OCI-LY3 (cell line): ENCODE results near the gene HAGHL.

Source experiments
- H2AFZ ChIP-seq: fragments of 200-600, 300-600 bp; shearing (Covaris generic); 2 replicates; pipeline ENCODE4 v1.6.0; 2014; ENCODE audit warnings: antibody characterized with exemption, low read depth, low read length
- H3K27ac ChIP-seq: fragments of 200-600, 300-600 bp; sonication (generic); 2 replicates; pipeline ENCODE4 v1.5.1; 2014; ENCODE audit warnings: mild to moderate bottlenecking, low read length, moderate library complexity, mixed read lengths
- H3K27me3 ChIP-seq: fragments of 200-600, 300-600 bp; sonication (generic); 2 replicates; pipeline ENCODE4 v1.6.1; 2014; ENCODE audit warnings: low read depth, low read length, mixed read lengths
- H3K36me3 ChIP-seq: fragments of 200-600, 300-600 bp; sonication (generic); replicated peaks from 2 replicates; pipeline ENCODE3; 2014; ENCODE audit warnings: low read depth, low read length, mixed read lengths
- H3K4me1 ChIP-seq: fragments of 300-600, 200-600 bp; sonication (generic); 2 replicates; pipeline ENCODE4 v1.6.1; 2014; ENCODE audit warnings: low read length, mixed read lengths
- H3K4me2 ChIP-seq: fragments of 200-600, 300-600 bp; sonication (generic); 2 replicates; pipeline ENCODE4 v1.6.1; 2014; ENCODE audit warnings: low read length, mixed read lengths
- H3K4me3 ChIP-seq: fragments of 300-600, 200-600 bp; sonication (generic); 2 replicates; pipeline ENCODE4 v1.5.1; 2014; ENCODE audit warnings: antibody characterized with exemption, mild to moderate bottlenecking, low read length, moderate library complexity
- H3K79me2 ChIP-seq: fragments of 300-600, 200-600 bp; shearing (Covaris generic); 2 replicates; pipeline ENCODE4 v1.6.1; 2014; ENCODE audit warnings: mild to moderate bottlenecking, low read length, mixed read lengths
- H3K9ac ChIP-seq: fragments of 300-600, 200-600 bp; shearing (Covaris generic); 2 replicates; pipeline ENCODE4 v1.6.0; 2014; ENCODE audit warnings: mild to moderate bottlenecking, low read length, moderate library complexity
- H3K9me3 ChIP-seq: fragments of 200-600, 300-600 bp; shearing (Covaris generic); 2 replicates; pipeline ENCODE4 v1.6.1; 2014; ENCODE audit warnings: low read length, mixed read lengths; ENCODE audit not compliant: insufficient read depth
- H4K20me1 ChIP-seq: fragments of 200-600, 300-600 bp; sonication (generic); 2 replicates; pipeline ENCODE4 v1.6.1; 2016; ENCODE audit warnings: low read length, mixed read lengths; ENCODE audit not compliant: insufficient read depth
- EZH2phosphoT487 ChIP-seq: fragments of 200-600 bp; shearing (Covaris generic); IDR thresholded peaks from 2 replicates; pipeline ENCODE4 v1.6.1; 2018; ENCODE audit warnings: antibody characterized with exemption, mixed run types, low read depth
- TF ChIP-seq, protein P1 (sequence below): fragments of 200-600, 300-600 bp; sonication (generic); IDR thresholded peaks from 2 replicates; pipeline ENCODE4 v1.5.1; 2014; ENCODE audit warnings: antibody characterized with exemption, low read length, low read depth

HAGHL gene

DNA sequence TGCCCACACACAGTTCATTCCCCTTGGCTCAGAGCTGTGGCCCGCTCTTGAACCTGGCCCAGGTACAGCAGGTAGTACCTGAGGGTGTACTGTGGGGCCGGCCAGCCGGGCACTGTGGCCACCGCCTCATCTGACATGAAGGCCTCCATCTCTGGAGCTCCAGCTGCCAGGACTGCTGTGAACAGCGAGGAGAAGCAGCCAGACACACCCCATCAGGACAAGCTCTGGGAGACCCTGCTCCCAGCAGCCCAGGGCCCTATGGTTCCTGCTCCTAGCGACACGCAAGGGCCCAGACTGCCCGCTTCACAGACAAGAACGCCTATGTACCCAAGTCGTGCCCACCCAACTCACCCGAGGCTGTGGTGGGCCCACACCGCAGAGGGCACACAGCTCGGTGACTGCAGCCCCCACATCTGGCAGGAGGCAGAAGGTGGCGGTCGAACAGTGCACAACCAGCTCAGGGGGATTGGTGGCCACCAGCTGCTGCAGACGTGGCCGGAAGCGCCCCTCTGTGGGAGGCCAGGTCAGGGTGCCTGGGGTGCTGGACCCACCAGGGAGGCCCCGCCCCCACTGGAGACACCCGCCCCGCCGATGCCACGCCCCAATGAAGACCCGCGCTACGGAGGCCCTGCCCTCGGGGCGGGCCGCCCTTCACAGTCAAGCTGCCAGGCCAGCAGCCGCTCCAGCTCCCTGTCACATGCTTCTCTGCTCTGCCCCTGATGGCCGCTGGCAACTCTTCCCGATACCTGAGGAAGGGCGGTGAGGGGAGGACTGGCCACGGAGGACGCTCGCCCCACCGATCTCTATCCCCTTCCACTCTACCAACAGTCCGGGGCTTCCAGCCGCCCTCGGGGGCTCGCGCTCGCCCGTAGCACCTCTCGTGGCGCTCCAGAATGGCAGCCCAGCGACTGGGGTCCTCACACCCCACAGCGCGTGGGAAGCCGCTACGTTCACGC lies 47.8 kb upstream of the HAGHL start:
- Histone ChIP-seq H3K27me3 (no peaks in the 10 kb centered on the region), H2AFZ (no peak overlapping the region), H3K9me3 (no peaks in the 10 kb centered on the region), H3K4me1 (peaks cover 16% of the 10 kb centered on the region), H3K36me3 (peaks cover 21% of the 10 kb centered on the region), H3K27ac (no peak overlapping the region), H3K9ac (no peak overlapping the region), H3K4me2 (peak overlapping the region; percentile 37), H3K79me2 (peaks cover 37% of the 10 kb centered on the region), H4K20me1 (0 out of 2 replicates have a peak, but pooled peaks cover 4% of the 10 kb centered on the region), H3K4me3 (peak overlapping the region; percentile 32; the same call in 1 of the 2 replicates)
- TF ChIP-seq, protein P1, sequence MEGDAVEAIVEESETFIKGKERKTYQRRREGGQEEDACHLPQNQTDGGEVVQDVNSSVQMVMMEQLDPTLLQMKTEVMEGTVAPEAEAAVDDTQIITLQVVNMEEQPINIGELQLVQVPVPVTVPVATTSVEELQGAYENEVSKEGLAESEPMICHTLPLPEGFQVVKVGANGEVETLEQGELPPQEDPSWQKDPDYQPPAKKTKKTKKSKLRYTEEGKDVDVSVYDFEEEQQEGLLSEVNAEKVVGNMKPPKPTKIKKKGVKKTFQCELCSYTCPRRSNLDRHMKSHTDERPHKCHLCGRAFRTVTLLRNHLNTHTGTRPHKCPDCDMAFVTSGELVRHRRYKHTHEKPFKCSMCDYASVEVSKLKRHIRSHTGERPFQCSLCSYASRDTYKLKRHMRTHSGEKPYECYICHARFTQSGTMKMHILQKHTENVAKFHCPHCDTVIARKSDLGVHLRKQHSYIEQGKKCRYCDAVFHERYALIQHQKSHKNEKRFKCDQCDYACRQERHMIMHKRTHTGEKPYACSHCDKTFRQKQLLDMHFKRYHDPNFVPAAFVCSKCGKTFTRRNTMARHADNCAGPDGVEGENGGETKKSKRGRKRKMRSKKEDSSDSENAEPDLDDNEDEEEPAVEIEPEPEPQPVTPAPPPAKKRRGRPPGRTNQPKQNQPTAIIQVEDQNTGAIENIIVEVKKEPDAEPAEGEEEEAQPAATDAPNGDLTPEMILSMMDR, result no peak
- TF ChIP-seq EZH2phosphoT487, result no peak

DNA sequence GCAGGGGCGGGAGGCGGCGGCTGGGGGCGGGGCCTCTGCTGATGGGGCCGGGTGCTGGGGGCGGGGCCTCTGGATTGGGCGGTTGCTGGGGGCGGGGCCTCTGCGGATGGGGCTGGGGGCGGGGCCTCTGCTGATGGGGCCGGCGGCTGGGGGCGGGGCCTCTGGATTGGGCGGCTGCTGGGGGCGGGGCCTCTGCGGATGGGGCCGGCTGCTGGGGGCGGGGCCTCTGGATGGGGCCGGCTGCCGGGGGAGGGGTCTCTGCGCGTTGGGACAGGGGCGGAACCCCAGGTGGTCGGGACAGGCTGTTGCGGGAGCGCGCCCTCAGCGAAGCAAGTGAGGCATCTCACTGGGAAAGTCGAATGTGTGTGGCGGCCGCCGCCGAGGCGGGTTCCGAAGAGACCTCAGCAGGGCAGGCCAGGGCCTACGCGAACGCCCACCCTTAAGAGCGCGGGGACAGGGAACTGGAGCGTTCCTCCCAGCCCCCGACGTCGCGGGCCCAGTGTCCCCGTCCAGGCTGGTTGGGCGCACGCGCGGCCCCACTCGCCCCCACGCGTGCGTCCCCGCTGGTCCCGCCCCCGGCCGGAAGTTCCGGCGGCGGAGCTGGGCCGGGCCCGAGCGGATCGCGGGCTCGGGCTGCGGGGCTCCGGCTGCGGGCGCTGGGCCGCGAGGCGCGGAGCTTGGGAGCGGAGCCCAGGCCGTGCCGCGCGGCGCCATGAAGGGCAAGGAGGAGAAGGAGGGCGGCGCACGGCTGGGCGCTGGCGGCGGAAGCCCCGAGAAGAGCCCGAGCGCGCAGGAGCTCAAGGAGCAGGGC lies 46.9 kb upstream of the HAGHL start, which contains the start of gene STUB1:
Gene STUB1 (plus strand): TSS at position 597 of the 811 bp plus-strand sequence. CDS start 116 bp downstream, at position 713.
- H2AFZ ChIP-seq, result peak within 1 kb of the TSS; percentile 34; the same call in 1 of the 2 replicates
- H3K79me2 ChIP-seq, result peaks cover 37% of the 10 kb centered on the region
- peak within 1 kb of the TSS; percentile 88 for H3K9ac ChIP-seq
- H3K27ac ChIP-seq, result peak within 1 kb of the TSS; percentile 81
- peak within 1 kb of the TSS; percentile 95 for H3K4me3 ChIP-seq
- no peaks in the 10 kb centered on the region for H3K9me3 ChIP-seq
- H4K20me1 ChIP-seq, result 0 out of 2 replicates have a peak, but pooled peaks cover 4% of the 10 kb centered on the region
- H3K4me1 ChIP-seq, result peaks cover 16% of the 10 kb centered on the region
- H3K36me3 ChIP-seq, result peaks cover 21% of the 10 kb centered on the region
- peak within 1 kb of the TSS; percentile 94 for H3K4me2 ChIP-seq
- H3K27me3 ChIP-seq, result no peaks in the 10 kb centered on the region
- TF ChIP-seq, protein P1, result no peak
- no peak for TF ChIP-seq EZH2phosphoT487

DNA sequence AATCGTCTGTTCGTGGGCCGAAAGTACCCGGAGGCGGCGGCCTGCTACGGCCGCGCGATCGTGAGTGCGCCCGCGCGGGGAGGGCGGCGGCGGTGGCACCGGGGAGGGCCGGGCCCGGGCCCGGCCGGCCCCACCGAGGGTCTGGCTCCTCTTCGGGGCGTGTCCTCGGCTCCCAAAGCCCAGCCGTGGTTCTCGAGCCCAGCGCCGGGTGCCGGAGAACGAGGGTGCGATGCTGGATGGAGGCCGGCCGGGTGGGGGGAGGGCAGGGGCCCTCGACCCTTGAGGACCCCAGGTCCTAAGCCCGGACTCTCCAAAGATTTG lies 46.3 kb upstream of the HAGHL start:
- H3K4me3 ChIP-seq, result peak overlapping the region; percentile 95

More for the DNA sequence above, 46.3 kb upstream of the HAGHL start:
- Histone ChIP-seq H3K9ac (peak overlapping the region; percentile 88), H3K27ac (peak overlapping the region; percentile 81), H3K9me3 (no peaks in the 10 kb centered on the region), H3K79me2 (peaks cover 37% of the 10 kb centered on the region), H3K36me3 (peaks cover 23% of the 10 kb centered on the region), H2AFZ (no peak overlapping the region), H3K27me3 (no peaks in the 10 kb centered on the region), H3K4me2 (peak overlapping the region; percentile 94), H4K20me1 (0 out of 2 replicates have a peak, but pooled peaks cover 4% of the 10 kb centered on the region), H3K4me1 (peaks cover 16% of the 10 kb centered on the region)
- TF ChIP-seq, protein P1, result no peak
- no peak for TF ChIP-seq EZH2phosphoT487
